22Rv1 (cell line): Measurements from ENCODE around the gene VEGFD.

ENCODE experiments used
- H3K27ac ChIP-seq: fragments of 450-650 bp; 2 replicates; pipeline ENCODE4 v1.5.1; 2017
- CTCF ChIP-seq: fragments of 450-650 bp; IDR thresholded peaks from 2 replicates; pipeline ENCODE4 v1.5.1; 2017; ENCODE audit warnings: mild to moderate bottlenecking
- ZFX ChIP-seq: fragments of 450-650 bp; IDR thresholded peaks from 2 replicates; pipeline ENCODE4 v1.6.1; 2017; ENCODE audit warnings: antibody characterized with exemption, borderline replicate concordance

The VEGFD gene

GRCh38 chrX:15298201-15298600 is 86.0 kb downstream of the VEGFD start:
- H3K27ac ChIP-seq, result peak overlapping the region; percentile 93
- TF ChIP-seq ZFX (no peak), CTCF (no peak)
